NCI-H1092 (cell line): ENCODE data around the gene ZNF440.
"Not testable (repeated sequence)": the region's sequence is repeated elsewhere in the genome, so short reads cannot be mapped to it uniquely, and the experiment has no call there.

Experiments used
- DNase-seq: peaks from one replicate; lab custom pipeline; 2025; lab: John Stamatoyannopoulos, UW

Gene ZNF440

DNA sequence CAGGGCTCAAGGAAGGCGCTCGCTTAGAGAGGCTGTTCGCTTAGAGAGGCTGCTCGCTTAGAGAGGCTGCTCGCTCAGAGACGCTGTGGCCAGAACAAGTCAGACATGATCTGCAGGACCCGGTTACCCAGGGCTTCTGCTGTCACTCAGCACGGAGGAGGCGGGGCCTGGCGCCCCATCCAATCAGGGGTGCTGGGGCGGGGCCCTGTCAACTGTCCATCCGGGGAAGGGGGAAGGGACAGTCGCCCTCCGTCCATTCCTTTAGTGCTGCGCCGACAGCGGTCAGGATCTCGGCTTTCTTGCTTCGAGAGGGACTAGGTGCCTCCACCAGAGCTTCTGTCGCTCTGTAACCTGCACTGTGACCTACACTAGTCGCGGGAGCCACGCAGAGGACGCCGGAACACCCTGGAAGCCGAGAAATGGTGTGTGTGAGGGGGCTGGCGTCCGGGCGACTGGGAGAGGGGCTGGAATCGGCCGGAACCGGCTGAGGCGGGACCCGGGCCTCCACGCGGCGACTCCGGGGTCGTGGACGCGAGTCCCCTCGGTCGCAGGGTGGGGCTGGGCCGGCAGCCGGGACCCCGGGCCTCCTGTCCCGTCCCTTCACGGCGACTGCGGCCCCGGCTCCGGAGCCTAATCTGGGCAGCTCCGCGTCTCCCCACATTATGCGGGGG is at the start of gene ZNF440:
Gene ZNF440 (plus strand): TSS at position 245 of the 671 bp plus-strand sequence. CDS start 175 bp downstream, at position 420.
- peak; percentile 80 for DNase-seq

DNA sequence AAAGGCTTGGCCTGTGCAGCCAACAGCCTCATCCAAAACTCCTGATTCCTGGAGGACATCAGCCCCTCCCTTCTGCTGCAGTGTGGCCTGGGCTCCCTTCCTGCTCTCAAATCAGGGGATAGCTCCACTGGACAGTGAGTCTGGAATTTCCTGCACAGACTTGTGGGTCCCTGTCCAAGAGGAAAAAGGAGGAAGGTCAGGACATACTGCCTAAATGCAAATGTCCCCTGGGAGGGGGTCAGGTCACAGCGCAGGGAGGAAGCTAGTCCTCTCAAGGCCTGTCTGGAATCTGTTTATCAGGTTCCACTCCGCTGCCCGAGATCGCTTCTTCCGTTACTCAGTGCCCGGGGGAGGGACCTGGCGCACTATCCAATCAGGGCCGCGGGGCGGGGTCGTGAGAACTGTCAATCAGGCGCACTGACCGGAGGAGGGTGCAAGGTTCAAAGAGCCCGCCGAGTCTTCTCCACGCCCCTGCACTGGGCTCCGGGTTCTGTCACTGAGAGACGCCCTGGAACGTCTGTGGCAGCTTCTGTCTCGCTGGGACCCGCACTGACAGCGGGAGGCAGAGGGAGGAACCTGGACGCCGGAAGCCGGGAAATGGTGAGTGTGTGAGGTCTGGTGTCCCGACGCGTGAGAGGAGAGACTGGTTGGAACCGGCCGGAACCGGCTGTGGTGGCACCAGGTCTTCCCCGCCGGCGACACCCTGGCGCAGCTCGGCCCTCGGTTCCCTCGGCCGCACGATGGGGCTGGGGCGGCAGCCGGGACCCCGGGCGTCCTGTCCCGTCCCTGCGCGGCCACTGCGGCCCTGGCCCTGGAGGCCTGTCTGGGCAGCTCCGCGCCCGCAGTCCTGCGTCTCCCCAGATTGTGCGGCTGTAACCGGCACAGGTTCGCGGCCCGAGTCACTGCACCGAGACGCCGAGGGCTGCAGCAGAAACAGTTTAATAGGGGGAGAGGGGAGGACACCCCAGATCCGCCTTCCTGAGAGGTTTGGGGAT is 47.2 kb upstream of the ZNF440 start, which contains the start of gene ZNF441:
Gene ZNF441 (plus strand): TSS at position 404 of the 995 bp plus-strand sequence. CDS start 194 bp downstream, at position 598.
- peak; percentile 93 for DNase-seq

- DNase-seq = no peak
Observed at GRCh38 chr19:11767633-11768133, 46.4 kb upstream of the ZNF440 start.

GRCh38 chr19:11769995-11770394 is 44.1 kb upstream of the ZNF440 start:
- DNase-seq = no peak

- DNase-seq = not testable (repeated sequence)
Observed at GRCh38 chr19:11771520-11771919, 42.6 kb upstream of the ZNF440 start.

GRCh38 chr19:11776669-11777068 is 37.4 kb upstream of the ZNF440 start:
- not testable (repeated sequence) for DNase-seq

DNA sequence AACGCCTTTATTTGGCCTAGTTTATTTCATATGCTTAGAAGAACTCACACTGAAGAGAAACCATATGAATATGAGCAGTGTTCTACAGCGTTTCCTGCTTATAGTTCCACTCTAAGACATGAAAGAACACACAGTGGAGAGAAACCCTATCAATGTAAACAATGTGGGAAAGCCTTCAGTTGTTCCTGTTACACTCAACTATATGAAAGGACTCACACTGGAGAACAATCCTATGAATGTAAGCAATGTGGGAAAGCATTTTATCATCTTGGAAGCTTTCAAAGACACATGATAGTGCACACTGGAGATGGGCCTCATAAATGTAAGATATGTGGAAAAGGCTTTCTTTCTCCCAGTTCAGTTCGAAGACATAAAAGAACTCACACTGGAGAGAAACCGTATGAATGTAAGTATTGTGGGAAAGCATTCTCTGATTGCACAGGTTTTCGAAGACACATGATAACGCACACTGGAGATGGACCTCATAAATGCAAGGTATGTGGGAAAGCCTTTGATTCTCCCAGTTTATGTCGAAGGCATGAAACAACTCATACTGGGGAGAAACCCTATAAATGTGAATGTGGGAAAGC is 33.5 kb upstream of the ZNF440 start:
- no peak for DNase-seq

GRCh38 chr19:11781295-11782057 is 32.6 kb upstream of the ZNF440 start:
- DNase-seq = no peak

DNA sequence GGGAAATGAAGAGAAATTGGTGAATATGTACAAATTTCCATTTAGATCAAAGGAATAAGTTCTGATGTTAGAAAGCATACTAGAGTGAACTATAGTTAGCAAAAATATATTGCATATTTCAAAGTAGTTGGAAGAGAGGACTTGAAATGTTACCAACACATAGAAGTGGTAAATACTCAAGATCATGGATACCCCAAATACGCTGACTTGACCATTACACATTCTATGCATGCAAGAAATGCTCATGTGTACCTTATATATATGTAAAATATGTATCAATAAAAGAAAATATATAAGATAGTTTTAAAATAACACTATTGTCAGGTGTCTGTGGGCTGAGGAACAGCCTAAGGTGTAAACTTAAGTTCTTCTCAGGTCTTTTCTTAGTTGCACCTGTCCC is 30.3 kb upstream of the ZNF440 start:
- DNase-seq = no peak

- DNase-seq = no peak
Observed at GRCh38 chr19:11784356-11784755, 29.7 kb upstream of the ZNF440 start.

- no peak for DNase-seq
Observed at GRCh38 chr19:11787536-11787935, 26.5 kb upstream of the ZNF440 start.

- DNase-seq = no peak
Observed at GRCh38 chr19:11792942-11793341, 21.1 kb upstream of the ZNF440 start.

DNA sequence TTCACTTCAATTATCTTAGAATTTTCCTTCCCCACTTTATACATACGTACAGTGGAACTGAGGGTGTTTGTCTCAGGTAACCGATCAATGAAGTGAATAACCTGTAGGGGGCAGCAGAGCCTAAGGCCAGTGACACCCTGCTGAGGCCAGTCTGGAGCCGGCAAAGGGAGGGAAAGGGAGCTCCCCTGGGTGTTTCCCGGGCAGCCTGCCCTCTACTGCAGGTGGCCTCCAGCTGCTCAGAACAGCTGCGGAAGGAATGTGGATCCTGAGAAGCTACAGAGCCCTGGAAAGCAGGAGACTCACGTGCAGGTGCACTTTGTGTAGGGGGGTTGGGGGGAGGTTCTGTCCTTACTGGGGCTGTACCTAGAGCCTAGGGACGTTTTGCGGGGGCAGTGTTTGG is 16.6 kb upstream of the ZNF440 start:
- peak; percentile 93 for DNase-seq

DNA sequence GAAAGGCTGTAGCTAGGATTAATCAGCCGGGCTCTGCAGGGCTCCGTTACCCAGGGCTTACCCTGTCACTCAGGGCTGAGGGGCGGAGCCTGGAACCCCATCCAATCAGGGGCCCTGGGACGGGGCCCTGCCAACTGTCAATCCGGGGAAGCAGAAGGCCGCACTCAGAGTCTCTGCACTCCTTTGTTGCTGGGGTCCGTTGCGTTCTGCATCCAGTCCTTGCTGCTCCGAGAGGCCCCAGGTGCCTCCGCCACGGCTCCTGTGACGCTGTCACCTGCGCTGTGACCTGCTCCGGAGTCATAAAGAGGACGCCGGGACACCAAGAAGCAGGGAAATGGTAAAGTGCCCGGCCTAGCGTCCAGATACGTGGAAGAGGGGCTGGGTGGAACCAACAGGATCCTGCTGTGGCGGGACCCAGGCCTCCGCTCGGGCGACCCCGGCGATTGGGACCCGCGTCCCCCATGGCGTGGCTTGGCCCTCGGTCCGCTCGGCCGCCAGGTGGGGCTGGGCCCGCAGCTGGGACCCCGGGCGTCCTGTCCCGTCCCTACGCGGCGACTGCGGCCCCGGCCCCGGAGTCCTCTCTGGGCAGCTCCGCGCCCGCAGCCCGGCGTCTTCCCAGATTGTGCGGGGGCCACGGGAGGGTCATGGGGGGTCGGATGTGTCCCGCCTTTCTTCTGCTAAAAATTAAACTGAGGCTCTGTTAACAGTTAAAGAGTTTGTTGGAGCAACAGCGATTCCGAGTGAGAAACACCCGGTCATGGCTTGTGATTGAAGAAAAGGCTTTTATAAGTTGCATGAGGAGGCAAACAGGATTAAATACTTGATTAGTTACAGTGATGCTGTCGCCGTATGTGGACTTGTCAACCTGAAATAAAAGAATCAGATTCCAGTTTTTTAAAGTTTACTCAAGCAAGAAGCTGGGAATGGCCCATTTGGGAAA is 15.4 kb upstream of the ZNF440 start, which contains the start of gene ZNF491:
Gene ZNF491 (plus strand): TSS at position 133 of the 940 bp plus-strand sequence. CDS start 7,431 bp downstream, outside the sequence.
- peak; percentile 90 for DNase-seq

DNA sequence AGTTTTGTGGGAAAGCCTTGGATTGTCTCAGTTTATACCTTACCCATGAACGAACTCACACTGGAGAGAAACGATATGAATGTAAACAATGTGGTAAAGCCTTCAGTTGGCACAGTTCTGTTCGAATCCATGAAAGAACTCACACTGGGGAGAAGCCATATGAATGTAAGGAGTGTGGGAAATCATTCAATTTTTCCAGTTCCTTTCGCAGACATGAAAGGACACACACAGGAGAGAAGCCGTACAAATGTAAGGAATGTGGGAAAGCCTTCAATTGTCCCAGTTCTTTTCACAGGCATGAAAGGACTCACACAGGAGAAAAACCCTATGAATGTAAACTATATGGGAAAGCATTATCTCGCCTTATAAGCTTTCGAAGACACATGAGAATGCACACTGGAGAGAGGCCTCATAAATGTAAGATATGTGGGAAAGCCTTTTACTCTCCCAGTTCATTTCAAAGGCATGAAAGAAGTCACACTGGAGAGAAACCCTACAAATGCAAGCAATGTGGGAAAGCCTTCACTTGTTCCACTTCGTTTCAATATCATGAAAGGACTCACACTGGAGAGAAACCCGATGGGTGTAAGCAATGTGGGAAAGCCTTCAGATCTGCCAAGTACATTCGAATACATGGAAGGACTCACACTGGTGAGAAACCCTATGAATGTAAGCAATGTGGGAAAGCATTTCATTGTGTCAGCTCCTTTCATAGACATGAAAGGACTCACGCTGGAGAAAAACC is 7.5 kb upstream of the ZNF440 start:
- no peak for DNase-seq

DNA sequence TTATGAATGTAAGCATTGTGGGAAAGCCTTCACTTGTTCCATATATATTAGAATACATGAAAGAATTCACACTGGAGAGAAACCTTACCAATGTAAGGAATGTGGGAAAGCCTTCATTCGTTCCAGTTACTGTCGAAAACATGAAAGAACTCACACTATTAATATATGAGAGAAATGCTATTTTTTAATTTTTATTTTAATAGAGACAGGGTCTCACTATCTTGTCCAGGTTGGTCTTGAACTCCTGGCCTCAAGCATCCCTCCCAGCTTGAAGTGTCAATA is 7.0 kb upstream of the ZNF440 start:
- no peak for DNase-seq

DNA sequence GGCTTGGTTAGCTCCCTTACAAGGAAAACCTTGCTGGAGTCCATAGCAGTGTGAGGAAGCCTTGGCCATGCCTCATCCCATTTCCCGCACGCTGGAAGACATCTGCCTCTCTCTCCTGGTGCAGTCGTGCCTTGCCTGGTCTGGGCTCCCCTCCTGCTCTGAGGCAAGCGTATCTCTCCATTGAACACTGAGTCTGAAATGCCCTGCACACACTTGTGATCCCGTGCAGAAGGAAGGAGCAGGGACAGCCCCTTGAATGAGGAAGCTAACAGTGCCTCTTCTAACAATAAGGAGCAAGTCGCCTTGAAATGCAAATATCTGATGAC is 407 bp upstream of the ZNF440 start:
- no peak for DNase-seq

- no peak for DNase-seq
Observed at GRCh38 chr19:11814700-11815035, 595 bp downstream of the ZNF440 start.

DNA sequence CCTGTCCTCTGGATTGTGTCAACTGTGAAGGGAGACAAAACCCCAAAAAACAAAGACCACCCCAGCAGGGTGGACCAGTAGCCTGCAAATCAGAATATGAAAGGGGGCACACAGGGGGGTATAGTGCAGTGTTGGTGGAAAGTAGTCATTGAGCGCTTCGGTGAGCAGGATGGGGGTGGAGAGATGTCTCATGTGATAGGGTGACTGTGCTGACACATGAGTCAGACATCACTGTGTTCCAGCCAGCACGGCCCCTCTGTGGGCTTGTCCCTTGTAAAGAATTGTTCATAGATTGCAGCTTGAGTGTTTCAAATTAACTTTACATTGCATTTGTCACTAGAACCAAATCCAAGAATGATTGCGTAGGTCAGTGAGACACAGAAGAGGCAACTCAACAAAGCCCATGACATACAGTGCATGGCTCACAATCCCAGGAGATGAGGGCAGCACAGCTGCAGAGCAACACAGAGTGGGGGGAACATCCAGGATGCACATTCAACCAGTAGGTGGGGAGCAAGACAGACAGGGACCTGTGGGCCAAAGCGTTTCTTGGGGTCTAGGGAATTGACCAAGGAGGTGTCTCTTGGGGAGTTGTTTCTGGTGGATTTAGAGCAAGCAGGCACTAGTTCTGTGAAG is 7.5 kb downstream of the ZNF440 start:
- DNase-seq = no peak
